ENCODE measurements around the gene CARTPT.

The CARTPT gene

GRCh38 chr5:71737931-71738539 lies 19.0 kb downstream of the CARTPT start:
- DNase-seq (ENCODE audit: low read depth in 2 of 2) = no peak

- no peak for DNase-seq (ENCODE audit: low read depth in 2 of 2)
These were observed 19.7 kb downstream of the CARTPT start for GRCh38 chr5:71738662-71739361.

GRCh38 chr5:71740015-71740753 lies 21.1 kb downstream of the CARTPT start:
- no peak for DNase-seq (ENCODE audit: low read depth in 2 of 2)

- no peak for DNase-seq (ENCODE audit: low read depth in 2 of 2)
These were observed 24.1 kb downstream of the CARTPT start for GRCh38 chr5:71743155-71743554.

- no peak for DNase-seq (ENCODE audit: low read depth in 2 of 2)
These were observed 25.1 kb downstream of the CARTPT start for GRCh38 chr5:71744009-71744790.

GRCh38 chr5:71747182-71747581 lies 28.1 kb downstream of the CARTPT start:
- no peak for DNase-seq (ENCODE audit: low read depth in 2 of 2)

- DNase-seq (ENCODE audit: low read depth in 2 of 2) = no peak
These were observed 29.3 kb downstream of the CARTPT start for GRCh38 chr5:71748360-71748759.

- DNase-seq (ENCODE audit: low read depth in 2 of 2) = no peak
These were observed 32.3 kb downstream of the CARTPT start for GRCh38 chr5:71751422-71751821.

- no peak for DNase-seq (ENCODE audit: low read depth in 2 of 2)
These were observed 33.5 kb downstream of the CARTPT start for GRCh38 chr5:71752441-71753190.

- peak in 1 of 2 experiments; percentile 26 for DNase-seq (ENCODE audit: low read depth in 2 of 2)
These were observed 38.8 kb downstream of the CARTPT start for GRCh38 chr5:71757590-71758543.

GRCh38 chr5:71762826-71763225 lies 43.8 kb downstream of the CARTPT start:
- DNase-seq (ENCODE audit: low read depth in 2 of 2) = no peak

GRCh38 chr5:71767661-71768060 lies 48.6 kb downstream of the CARTPT start:
- no peak for DNase-seq (ENCODE audit: low read depth in 2 of 2)

GRCh38 chr5:71769287-71769686 lies 50.2 kb downstream of the CARTPT start:
- DNase-seq (ENCODE audit: low read depth in 2 of 2) = no peak

GRCh38 chr5:71770381-71770780 lies 51.3 kb downstream of the CARTPT start:
- no peak for DNase-seq (ENCODE audit: low read depth in 2 of 2)

All from stimulated activated CD4-positive, alpha-beta T cell treated with anti-CD3 and anti-CD28 coated beads, Interleukin-12 subunit alpha, Interleukin-12 subunit beta, amount 100 ng/mL, for 24 hours (primary cell).